ENCODE measurements around the gene GNG8. TPM values are rescaled to one million over a fixed set of nuclear protein-coding genes. Genes with fewer than 3 reads are reported as not detected.

GNG8 gene
- total and polyA plus RNA-seq, 9 of the 15 experiments (the other 6 are each of a cell fraction or from before 2014, with no cell fraction given): 1.3 TPM; not detected in 8

- TF ChIP-seq CBX8 (IDR thresholded peaks at IDR 0.05; ENCODE audit: borderline replicate concordance, extremely low read depth, low read depth, low read length, poor library complexity, severe bottlenecking) (no peak), ELF1 (tag; IDR thresholded peaks at IDR 0.05) (peak; percentile 88), E2F8 (IDR thresholded peaks at IDR 0.05; ENCODE audit: low read depth, partially characterized antibody) (peak; percentile 93), XRCC5 (IDR thresholded peaks at IDR 0.05; ENCODE audit: low read depth, low read length) (peak; percentile 48), TCF3 (CRISPR knock-in tag; IDR thresholded peaks at IDR 0.05) (0 out of 2 replicates have a peak, but pooled peaks have one; percentile 9), KDM4B (IDR thresholded peaks at IDR 0.05; ENCODE audit: borderline replicate concordance in 2 of 2, low read depth in 1 of 2) (peak in 1 of 2 experiments; percentile 43; a peak in 1 of 4 replicates), RNF2 (IDR thresholded peaks at IDR 0.05) (peak; percentile 84), GTF2A2 (tag; IDR thresholded peaks at IDR 0.05) (peak; percentile 88), ZNF274 (IDR thresholded peaks at IDR 0.05; ENCODE audit: borderline replicate concordance, low read depth, low read length) (no peak), EHMT2 (IDR thresholded peaks at IDR 0.05) (no peak)
- TF ChIP-seq, protein P1, sequence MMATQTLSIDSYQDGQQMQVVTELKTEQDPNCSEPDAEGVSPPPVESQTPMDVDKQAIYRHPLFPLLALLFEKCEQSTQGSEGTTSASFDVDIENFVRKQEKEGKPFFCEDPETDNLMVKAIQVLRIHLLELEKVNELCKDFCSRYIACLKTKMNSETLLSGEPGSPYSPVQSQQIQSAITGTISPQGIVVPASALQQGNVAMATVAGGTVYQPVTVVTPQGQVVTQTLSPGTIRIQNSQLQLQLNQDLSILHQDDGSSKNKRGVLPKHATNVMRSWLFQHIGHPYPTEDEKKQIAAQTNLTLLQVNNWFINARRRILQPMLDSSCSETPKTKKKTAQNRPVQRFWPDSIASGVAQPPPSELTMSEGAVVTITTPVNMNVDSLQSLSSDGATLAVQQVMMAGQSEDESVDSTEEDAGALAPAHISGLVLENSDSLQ (IDR thresholded peaks at IDR 0.05): peak; percentile 43; the same call in 1 of the 2 replicates
- TF ChIP-seq, protein P2, sequence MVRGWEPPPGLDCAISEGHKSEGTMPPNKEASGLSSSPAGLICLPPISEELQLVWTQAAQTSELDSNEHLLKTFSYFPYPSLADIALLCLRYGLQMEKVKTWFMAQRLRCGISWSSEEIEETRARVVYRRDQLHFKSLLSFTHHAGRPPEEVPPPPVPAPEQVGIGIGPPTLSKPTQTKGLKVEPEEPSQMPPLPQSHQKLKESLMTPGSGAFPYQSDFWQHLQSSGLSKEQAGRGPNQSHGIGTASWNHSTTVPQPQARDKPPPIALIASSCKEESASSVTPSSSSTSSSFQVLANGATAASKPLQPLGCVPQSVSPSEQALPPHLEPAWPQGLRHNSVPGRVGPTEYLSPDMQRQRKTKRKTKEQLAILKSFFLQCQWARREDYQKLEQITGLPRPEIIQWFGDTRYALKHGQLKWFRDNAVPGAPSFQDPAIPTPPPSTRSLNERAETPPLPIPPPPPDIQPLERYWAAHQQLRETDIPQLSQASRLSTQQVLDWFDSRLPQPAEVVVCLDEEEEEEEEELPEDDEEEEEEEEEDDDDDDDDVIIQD (CRISPR knock-in tag; IDR thresholded peaks at IDR 0.05): peak; percentile 94; the same call in 1 of the 2 replicates
Observed at GRCh38 chr19:46600384-46601317, 35.4 kb downstream of the GNG8 start (continued).

Data from K562 (cell line).